CD4-positive, alpha-beta T cell treated with Interleukin-12 subunit alpha and Interleukin-12 subunit beta, for 1 hour (primary cell): ENCODE measurements around the gene LMNTD1.

Source experiments
- DNase-seq: peaks from one replicate; pipeline ENCODE4 v3.0.0-alpha.2; 2020

The LMNTD1 gene, protein sequence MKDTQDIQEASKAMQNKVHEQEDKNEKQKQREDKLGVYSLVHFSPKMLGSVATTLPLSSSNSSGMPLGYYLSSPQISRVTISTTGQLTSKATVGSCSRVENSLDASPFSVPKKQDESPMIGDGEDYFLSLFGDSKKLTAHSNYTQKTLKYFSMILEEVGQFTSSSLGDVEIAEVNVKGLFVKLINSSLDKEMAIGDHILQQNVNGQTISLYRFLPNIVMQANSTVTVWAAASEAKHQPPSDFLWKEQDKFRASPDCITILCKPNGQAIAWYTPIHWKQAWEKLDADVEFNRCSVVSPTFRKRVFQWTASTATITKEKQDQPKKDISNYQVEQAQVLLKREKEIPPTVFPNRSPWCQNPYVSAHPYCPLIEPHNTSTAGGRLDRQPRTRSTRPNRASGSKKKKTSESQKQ

DNA sequence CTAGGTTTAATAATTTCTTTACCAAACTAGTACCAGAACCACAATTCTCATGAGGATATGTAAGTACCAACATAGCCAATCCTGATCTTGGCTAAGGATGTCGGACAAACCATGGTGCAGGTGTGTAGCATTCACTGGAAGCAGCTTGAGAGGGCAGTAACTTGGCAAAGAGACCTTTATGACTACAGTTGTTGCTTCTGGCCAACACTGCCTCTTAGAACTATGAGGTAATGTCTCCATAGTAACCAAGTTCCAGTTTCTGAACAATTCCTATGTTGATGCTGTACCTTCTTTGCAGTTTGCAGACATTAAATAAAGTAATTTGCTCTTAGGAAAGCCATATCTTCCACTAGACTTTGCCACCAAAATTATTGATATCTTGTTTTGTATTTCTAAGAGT is at the start of gene LMNTD1:
Gene LMNTD1 (minus strand): TSS at position 186 of the 400 bp plus-strand sequence. CDS start 324 bp downstream, outside the sequence.
- DNase-seq: no peak

DNA sequence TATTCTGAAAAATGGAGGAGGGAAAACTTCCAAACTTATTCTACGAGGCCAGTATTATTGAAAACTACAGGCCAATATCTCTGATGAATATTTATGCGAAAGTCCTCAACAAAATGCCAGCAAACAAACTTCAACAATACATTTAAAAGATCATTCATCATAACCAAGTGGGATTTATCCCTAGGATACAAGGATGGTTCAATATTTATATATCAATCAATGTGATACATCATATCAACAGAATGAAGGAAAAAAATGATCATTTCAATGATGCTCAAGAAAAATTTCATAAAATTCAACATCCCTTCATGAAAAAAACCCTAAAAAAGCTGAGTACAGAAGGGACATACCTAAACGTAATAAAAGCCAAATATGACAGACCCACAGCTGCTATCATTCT is 45.9 kb upstream of the LMNTD1 start:
- no peak for DNase-seq

DNA sequence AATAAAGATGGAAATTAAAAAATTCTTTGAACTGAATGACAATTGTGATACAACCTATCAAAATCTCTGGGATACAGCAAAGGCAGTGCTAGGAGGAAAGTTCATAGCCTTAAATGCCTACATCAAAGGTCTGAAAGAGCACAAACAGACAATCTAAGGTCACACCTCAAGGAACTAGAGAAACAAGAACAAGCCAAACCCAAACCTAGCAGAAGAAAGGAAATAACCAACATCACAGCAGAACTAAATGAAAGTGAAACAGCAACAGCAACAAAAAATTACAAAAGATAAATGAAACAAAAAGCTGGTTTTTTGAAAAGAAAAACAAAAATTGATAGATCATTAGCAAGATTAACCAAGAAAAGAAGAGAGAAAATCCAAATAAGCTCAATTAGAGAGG is 42.4 kb upstream of the LMNTD1 start:
- peak; percentile 6 for DNase-seq

DNA sequence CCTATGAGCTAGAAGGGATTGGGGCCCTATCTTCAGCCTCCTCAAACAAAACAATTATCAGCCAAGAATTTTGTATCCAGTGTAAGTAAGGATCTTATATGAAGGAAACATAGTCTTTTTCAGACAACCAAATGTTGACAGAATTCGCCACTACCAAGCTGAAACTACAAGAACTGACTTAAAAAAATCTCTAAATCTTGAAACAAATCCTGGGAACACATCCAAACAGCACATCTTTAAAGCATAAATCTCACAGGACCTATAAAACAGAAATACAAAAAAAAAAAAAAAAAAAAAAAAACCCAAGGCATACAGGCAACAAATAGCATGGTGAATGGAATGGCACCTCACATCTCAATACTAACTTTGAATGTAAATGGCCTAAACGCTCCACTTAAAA is 41.3 kb upstream of the LMNTD1 start:
- no peak for DNase-seq

DNA sequence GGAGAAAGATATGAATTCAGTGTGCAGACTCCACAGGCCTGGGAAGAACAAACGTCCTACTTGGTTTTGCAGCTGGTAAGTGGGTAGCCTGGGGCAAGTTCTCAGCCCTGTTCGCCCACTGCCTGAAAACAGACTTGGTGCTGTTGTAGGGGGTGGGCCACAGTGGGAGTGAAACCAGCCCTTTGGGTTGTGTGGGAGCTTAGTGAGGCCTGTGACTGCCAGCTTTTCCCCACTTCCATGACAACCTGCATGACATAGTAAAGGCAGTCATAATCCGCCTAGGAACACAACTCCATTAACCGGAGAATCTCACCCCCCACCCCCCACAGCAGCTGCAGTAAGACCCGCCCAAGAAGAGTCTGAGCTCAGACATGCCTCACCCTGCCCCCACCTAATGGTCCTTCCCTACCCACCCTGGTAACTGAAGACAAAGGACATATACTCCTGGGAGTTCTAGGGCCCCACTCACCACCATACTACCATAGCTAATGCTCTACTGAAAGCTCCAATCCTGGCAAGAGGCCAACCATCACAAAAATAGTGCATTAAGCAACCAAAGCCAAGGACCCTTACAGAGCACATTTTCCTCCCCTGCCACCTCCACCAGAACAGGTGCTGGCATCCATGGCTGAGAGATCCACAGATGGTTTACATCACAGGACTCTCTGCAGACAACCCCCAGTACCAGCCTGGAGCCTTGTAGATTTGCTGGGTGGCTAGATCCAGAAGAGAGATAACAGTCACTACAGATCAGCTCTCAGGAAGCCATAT is 39.8 kb upstream of the LMNTD1 start:
- DNase-seq: no peak

DNA sequence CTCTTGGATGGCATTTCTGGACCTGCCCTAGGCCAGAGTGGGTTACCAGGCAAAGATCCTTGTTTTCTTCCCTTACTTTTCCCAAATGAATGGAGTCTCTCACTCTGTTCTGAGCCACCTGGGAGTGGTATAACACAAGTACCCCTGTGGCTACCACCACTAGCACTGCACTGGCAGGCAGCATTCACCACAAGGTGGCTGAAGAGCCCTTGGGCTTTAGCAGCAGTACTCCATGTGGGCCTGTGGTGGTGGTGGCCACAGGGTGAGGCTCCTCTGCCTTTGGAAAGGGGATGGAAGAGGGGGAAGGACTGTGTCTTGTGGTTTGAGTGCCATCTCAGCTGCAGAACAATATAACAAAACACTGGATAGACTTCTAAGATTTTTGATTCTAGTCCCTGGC is 38.1 kb upstream of the LMNTD1 start:
- no peak for DNase-seq

DNA sequence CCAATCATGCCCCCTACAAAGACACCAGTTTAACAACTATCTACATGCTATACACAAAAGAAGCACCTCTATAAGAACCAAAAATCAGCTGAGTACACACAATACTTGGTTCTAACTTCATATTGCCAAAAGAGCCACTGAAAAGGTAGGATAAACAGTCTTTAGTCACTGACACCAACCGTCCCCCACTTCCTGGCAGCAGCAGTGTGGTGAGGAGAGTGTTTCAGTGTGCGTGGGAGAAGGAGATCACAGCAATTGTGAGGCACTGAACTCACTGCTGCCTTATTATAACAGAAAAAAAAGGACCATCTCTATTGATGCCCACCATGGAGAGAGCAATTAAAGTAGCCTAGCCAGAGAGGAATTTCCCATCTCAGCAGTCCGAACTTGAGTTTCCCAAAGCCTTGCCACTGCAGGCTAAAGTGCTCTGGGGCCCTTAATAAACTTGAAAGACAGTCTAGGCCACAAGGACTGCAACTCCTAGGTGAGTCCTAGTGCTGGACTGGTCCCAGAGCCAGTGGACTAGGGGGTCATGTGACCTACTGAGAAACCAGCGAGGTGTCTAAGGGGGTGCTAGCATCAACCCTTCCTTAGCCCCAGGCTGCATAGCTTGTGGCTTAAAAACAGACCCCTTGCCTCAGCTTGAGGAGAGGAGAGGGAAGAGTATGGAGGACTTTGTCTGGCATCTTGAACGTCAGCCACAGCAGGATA is 37.1 kb upstream of the LMNTD1 start:
- peak; percentile 3 for DNase-seq

DNA sequence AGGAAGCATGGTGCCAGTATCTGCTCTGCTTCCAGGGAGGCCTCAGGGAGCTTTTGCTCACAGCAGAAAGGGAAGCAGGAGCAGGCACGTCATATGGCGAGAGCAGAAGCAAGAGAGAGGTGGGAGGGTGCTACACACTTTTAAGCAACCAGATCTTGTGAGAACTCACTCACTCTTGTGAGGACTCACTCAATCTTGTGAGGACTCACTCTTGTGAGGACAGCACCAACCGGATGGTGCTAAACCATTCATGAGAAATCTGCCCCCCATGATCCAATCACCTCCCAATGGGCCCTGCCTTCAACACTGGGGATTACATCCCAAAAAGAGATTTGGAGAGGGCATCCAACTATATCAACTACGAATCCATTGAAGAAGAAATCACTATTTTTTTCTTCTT is 34.3 kb upstream of the LMNTD1 start:
- no peak for DNase-seq

DNA sequence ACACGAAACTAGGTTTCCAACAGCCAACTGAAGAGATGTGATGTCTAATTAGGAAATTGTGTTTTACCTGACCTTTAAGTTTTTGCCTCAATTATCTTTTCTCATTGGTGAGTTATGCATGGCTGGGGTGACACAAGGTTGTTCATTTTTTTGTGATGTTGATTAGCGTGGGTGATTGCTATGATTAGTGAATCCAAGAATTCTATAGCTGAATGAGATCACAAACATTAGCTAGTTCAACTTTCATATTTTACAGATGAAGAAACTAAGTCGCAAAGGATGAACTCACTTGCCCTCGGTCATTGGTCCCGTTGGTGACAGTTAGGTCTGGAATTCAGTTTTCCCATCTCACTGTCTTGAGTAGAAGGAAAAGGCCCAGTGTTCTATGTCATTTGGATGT is 32.6 kb upstream of the LMNTD1 start:
- no peak for DNase-seq

DNA sequence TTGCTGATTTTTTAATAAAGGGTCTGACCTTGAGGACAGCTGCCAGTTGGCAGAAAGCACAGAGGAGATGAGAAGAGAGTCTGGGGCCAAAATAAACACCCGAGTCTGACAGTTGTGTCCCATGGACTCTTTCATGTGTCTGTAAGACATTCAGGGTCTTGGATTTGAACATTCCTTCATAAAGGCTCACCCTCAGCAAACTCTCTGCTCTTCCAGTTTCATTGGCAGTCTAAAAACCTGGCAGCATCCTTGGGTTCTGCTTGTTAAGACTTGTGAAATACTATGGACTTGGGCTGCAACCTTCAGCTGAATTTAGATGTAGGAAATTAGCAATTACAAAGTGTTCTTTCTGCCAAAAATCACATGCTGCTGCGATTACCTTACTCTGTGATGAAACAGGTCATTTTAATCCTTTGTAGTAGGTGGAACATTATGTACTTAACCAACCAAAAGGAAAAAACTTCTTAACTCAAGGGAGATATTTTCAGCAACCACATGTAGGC is 32.0 kb upstream of the LMNTD1 start:
- DNase-seq: no peak

DNA sequence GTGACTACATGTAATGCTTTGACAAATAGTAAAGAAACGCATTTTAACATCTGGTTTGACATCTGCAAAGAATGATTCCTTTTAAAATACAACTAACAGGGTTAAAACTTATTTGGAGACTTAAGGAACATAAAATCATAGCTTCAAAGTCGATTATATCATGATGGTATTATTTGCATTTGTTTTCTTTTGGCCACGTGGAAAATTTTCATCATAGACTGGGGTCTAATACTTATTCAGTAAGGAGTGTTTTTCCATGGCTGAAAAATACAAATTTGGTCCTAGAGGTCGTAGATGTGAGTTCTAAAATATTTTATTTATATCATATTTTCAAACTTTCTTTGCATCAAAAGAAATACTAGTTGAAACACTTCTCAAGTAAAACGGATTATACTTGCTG is 31.5 kb upstream of the LMNTD1 start:
- no peak for DNase-seq

DNA sequence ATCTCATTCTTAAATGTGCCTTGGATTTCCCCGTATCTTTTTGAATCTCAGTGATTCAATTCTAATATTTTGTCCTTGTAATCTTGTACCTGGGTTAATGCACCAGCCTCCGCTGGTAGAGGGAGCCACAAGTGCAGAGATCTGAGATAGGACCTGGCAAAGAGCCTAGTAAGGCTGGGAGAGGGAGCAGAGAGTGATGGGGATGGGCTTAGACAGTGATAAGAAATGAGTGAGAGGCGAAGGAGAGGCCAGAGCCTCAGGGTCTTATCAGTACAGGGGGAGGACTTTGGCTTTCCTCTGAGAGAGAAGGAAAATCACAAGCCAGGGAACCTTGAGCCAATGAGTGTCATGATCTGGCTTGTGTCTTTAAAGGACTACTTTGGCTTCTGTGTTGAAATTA is 30.5 kb upstream of the LMNTD1 start:
- no peak for DNase-seq

DNA sequence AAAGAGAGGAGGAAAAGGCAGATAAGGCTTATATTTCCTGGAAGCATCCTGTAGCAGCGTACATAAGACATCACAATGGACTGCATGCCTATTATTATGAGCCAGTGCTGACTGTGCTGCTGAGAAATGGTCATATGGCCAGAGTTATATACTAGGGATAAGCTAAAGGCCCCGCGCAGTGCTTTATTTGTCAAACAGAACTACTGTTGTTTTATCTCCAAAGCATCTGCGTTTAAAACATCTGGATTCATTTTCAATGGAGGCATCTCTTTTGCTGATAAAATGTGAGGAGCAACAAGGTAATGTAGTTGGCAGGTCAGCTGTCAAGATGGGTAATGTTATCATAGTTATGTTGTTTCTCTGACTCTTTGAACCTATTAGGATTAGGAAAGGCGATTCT is 28.0 kb upstream of the LMNTD1 start:
- no peak for DNase-seq

DNA sequence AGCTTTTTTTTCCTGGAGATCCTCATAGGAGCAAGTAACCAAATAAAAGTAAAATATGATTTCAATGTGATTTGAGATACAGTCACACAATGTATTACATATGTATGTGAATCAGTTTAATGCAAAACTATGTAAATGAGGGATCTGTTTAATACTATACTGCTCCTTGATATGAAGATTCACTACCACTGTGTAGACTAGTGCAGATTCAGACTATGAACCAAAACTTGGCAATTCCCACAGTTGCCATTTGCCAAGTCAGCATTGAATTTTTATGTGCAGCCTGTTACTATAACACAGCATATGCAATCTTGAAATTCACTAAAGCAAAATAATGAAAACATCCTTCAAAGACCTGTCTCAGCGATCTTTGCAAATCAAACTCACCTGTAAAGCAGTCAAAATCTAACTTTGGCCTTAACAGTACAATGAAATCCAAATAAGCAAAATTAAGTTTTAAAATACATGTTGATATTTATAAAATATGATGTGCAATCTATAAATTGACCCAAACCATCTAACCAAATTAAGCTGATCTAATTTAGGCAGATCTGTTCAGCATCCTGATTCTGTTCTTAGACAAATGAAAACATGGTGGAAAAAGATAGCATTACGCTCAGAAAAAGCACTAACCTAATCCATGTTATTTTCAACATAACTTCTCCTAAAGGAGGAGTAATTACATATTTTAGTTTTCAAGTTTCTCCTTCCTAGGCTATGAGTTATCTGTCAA is 25.5 kb upstream of the LMNTD1 start:
- no peak for DNase-seq

DNA sequence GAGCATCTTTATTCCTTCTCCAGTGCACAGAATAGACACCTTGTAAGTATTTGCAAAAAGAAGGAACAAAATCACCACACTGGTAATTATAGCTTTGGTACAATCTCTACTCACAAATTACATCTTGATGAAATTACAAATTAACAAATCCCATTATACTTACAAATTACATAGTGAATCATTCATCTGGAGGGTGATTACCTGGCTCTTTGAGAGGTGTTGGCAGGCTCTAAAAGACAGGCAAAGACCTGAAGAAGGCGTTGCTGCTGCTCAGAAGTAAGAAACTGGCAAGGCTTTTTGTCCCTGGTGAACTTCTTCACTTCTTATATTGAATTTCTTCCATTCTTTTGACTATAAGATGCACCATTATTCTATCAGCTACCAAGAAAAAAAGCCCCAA is 21.7 kb upstream of the LMNTD1 start:
- no peak for DNase-seq

DNA sequence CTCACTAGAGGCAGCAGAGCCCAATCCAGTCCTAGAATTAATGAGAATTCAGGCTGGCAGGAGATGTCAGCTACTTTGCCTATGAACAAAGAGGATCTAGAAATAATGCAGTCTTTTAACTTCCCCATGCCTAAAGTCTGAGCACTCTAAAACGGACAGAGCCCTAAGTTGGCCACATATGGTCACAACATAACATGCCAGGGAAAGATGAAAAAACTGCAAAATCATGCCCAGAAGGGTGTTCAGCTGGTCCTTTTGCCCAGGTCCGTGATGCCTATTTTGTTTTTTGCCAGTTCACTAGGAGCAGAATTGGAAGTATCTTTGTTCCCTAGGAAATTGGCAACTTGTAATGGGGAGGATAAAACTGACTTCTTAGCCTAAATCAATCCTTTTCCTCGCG is 20.3 kb upstream of the LMNTD1 start:
- DNase-seq: no peak

DNA sequence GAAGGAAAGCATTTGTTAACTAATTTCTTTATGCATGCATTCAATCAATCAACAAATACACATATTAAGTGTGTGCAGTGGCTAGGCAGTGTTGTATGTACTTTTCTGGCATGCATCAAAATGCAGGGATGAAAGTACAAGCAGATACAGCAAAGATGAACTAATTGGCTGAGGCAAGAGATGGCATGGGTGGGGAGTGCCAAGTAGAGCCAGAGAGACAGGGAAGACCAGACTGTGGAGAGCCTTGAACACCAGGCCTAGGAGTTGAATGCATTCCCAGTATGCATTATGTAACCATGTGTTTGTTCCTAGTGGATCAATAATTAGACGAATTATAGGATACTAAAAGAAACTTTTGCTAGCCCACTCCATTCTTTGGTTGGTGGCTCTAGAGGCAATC is 17.3 kb upstream of the LMNTD1 start:
- DNase-seq: no peak

DNA sequence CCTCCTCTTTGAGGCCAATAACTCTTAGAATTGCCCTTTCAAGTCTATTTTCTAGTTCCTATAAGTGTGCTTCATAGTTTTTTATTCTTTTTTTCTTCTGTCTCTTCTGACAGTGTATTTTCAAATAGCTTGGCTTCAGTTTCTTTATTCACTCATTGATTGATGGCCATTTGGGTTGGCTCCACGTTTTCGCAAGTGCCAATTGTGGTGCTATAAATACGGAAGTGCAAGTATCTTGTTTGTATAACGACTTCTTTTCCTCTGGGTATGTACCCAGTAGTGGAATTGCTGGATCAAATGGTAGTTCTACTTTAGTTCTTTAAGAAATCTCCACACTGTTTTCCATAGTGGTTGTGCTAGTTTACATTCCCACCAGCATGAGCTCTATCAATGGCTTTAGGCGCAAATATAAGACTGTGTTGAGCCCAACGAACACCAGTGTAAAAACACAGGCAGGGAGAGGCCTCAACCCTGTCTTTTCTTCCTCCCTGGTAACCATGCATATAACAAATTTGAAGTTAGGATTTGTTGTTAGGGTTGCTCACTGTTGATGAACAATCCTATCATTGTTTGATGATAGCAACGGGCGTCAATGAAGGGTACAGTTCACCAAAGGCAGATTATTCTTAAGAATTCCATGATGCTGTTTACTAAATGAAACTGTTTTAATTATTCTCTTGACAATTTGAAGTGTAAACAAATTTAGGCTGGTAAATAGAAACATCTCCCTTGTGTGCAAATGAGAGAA is 13.3 kb upstream of the LMNTD1 start:
- DNase-seq: no peak

DNA sequence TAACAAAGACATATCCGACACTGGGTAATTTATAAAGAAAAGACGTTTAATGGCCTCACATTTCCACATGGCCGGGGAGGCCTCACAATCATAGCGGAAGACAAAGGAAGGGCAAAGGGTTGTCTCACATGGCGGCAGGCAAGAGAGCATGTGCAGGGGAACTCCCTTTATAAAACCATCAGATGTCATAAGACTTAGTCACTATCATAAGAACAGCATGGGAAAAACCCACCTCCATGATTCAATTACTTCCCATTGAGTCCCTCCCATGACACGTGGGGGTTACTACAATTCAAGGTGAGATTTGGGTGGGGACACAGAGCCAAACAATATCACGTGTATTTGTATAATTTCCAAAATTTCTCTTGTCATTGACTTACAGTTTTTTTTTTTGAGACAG is 5.5 kb upstream of the LMNTD1 start:
- no peak for DNase-seq

DNA sequence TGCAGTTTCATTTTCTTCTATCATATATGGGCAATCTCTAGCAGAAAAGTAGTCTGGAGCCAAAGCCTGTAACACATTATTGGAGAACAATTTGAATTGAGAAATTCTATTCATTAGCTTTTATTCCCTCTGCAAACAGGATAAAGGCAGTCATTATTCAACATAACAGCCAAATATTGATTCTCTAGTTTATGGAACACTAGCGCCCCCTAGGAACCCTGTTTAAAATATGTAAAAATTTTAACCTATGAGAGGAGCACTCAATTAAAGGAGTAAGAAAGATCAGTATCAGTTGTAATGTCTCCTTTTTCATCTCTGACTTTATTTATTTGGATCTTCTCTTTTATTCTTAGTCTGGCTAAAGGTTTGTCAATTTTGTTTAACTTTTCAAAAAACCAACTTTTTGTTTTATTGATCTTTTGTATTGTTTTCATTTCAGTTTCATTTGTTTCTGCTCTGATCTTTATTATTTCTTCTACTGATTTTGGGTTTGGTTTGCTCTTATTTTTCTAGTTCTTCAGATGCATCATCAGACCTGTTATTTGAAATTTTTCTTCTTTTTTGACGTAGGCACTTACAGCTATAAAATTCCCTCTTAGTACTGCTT is 4.8 kb upstream of the LMNTD1 start:
- peak; percentile 2 for DNase-seq

DNA sequence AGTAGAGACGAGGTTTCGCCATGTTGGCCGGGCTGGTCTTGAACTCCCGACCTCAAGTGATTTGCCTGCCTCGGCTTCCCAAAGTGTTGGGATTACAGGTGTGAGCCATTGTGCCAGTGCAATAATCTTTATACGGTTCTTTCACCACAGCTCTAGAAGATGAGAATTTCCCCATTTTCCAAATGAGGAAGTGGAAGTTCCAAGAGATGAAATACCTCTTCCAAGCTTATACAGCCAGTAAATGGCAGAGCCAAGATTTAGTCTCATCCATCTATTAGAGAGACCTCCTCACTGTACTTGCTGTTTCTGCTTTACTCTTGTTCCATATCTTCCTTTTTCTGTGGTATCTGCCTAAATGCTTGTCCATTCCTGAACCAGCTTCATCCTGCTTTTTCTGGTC is 3.1 kb upstream of the LMNTD1 start:
- no peak for DNase-seq

DNA sequence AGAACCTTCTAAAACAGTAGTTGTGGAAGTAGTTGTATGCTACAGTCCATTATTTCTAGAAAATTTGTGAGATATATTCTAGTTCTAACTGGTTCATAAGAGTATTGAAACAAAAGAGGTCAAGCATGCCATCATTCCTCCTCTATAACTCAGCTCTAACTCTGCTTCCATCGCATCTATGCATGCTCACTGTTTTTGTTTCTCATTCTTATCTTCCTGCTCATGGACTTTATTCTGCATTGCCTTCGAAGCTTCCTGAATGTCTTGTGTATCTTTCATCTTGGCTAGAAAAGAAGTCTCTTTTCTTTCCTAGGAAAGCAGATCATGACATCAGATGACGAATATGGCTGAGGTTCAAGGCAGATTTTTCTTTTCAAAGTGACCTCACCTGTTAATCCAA is 402 bp downstream of the LMNTD1 start:
- no peak for DNase-seq
